Measurements from ENCODE around the gene MTM1.

DNA sequence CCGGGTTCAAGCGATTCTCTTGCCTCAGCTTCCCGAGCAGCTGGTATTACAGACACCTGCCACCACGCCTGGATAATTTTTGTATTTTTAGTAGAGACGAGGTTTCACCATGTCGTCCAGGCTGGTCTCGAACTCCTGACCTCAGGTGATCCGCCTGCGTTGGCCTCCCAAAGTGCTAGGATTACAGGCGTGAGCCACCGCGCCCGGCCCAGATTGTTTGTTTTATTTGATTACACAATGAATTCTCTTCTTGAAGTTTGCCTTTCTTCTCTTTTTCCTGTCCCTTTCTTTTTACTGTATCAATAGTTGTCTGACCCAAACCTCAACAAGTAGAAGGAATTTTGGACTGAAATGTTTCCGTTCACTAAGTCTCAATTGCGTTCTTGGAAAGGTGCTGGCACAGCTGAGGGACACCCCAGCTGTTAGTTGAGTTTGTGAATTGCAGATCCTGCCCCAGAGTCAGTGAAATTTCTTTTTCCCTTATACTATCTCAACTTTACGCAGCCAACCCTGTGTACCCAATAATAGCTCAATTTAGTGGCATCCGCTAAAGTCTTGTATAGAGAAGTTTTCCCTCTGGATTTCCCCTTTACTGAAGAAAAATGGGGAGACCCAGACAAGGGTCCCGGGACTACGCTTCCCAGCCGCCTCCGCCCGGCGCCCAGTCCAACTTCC lies 639 bp upstream of the MTM1 start:
- TF ChIP-seq CTCF (IDR thresholded peaks at IDR 0.05) (no peak), POLR2AphosphoS5 (IDR thresholded peaks at IDR 0.05) (no peak), POLR2A (IDR thresholded peaks at IDR 0.05) (no peak)

Data from gastroesophageal sphincter (tissue), 3 donors.